Naive thymus-derived CD8-positive, alpha-beta T cell (primary cell): ENCODE results near the gene TMEM131. TPM values are rescaled to one million over a fixed set of nuclear protein-coding genes. Genes with fewer than 3 reads are reported as not detected.
"Not testable (repeated sequence)": the region's sequence is repeated elsewhere in the genome, so short reads cannot be mapped to it uniquely, and the experiment has no call there.

Source experiments
- ATAC-seq, 2 donors: fragments of 150-1000 bp; cut with Tn5 transposase in 1 of 2; sonication (Bioruptor Pico), chemical (Tn5 transposase) in 1 of 2; 1 replicate in 1 of 2; 2 replicates in 1 of 2; pipeline ENCODE4 v1.10.0; 2021; ENCODE audit warnings: mild to moderate bottlenecking in 2 of 2, moderate library complexity in 2 of 2
- POLR2A ChIA-PET: fragments of 350-600 bp; sonication (Branson Sonifier 250); formaldehyde crosslinking; loops from one replicate; lab custom pipeline; 2021; ENCODE audit warnings: antibody characterized with exemption; lab: Charles Lee
- DNase-seq, 10 donors: peaks; one replicate each; pipeline versions ENCODE4 v3.0.0 to v3.0.0-alpha.2; 2020 to 2022
- H3K27ac Mint-ChIP-seq, 10 donors: one replicate each; pipeline ENCODE4 v1.8.0; 2020 to 2022; ENCODE audit warnings: mild to moderate bottlenecking in 10 of 10, mixed read lengths in 10 of 10, moderate library complexity in 4 of 10, inconsistent platforms in 1 of 10
- H3K27me3 Mint-ChIP-seq, 5 donors: one replicate each; pipeline ENCODE4 v1.8.0; 2021 to 2022; ENCODE audit warnings: mixed read lengths in 5 of 5
- H3K36me3 Mint-ChIP-seq, 3 donors: one replicate each; pipeline ENCODE4 v1.8.0; 2020 to 2022; ENCODE audit warnings: mixed read lengths in 3 of 3, mild to moderate bottlenecking in 2 of 3, inconsistent platforms in 1 of 3
- H3K4me1 Mint-ChIP-seq, 4 donors: one replicate each; pipeline ENCODE4 v1.8.0; 2021 to 2022; ENCODE audit warnings: mixed read lengths in 4 of 4
- H3K4me3 Mint-ChIP-seq, 10 donors: one replicate each; pipeline ENCODE4 v1.8.0; 2020 to 2022; ENCODE audit warnings: mild to moderate bottlenecking in 10 of 10, mixed read lengths in 10 of 10, moderate library complexity in 6 of 10, inconsistent platforms in 1 of 10
- H3K9me3 Mint-ChIP-seq, 9 donors: one replicate each; pipeline ENCODE4 v1.8.0; 2020 to 2022; ENCODE audit warnings: mixed read lengths in 9 of 9, mild to moderate bottlenecking in 3 of 9, inconsistent platforms in 1 of 9, moderate library complexity in 1 of 9
- polyA plus RNA-seq, 3 donors: library from polyadenylated mRNA; unstranded; fragments of 300-500 nt; fragmentation: Illumina TruSeq; gene quantifications; one replicate each; pipeline ENCODE4 v1.2.3, GENCODE V29; 2021
- total RNA-seq, 8 experiments: library from RNA in 2 of 8; stranded (reverse) in 2 of 8; gene quantifications; one replicate each; pipeline ENCODE4 v1.2.3 and lab custom pipeline; 2021 to 2026

TMEM131 gene
- total and polyA plus RNA-seq, 5 experiments from 2014 or later, result 11.4 to 61.4 (median 18.1) TPM

DNA sequence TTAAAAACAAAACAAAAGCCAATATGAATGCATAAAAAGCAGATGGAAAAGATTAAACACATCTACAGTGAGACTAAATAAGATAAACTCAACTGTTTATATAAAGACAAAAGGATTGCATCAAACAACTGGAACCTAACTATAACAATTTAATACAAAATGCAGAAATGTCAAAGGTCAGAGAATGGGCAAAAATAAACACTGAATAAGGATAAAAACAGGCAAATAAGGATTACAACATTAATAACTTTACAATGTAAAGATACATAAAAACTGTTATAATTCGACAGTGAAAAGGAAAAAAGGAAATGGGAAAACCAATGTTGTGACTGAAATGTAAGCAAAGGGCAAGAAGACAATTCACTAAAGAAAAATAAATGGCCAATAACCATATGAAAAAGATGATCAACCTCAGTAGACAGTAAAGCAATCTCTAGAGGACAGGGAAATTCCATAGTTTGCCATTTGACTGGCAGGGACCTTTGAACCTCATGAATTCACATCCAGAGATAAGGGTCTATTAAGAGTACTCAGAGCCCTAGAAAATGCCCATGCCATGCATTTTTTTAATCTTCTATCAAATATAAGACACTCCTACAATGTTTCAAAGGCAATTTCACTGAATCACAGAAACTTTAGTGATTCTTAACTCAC lies 83.7 kb downstream of the TMEM131 start:
- Mint-ChIP-seq H3K27me3 (no peaks in the 10 kb centered on the region), H3K4me3 (no peak overlapping the region), H3K27ac (peak overlapping the region in 2 of 10 donors; percentile 1 to 8), H3K4me1 (peaks cover 15 to 75% (median 36%) of the 10 kb centered on the region in 4 donors), H3K36me3 (peaks cover 11 to 34% (median 26%) of the 10 kb centered on the region in 3 donors), H3K9me3 (no peaks in the 10 kb centered on the region)
- POLR2A ChIA-PET, result no interaction called here
- ATAC-seq (no peak), DNase-seq (no peak)

DNA sequence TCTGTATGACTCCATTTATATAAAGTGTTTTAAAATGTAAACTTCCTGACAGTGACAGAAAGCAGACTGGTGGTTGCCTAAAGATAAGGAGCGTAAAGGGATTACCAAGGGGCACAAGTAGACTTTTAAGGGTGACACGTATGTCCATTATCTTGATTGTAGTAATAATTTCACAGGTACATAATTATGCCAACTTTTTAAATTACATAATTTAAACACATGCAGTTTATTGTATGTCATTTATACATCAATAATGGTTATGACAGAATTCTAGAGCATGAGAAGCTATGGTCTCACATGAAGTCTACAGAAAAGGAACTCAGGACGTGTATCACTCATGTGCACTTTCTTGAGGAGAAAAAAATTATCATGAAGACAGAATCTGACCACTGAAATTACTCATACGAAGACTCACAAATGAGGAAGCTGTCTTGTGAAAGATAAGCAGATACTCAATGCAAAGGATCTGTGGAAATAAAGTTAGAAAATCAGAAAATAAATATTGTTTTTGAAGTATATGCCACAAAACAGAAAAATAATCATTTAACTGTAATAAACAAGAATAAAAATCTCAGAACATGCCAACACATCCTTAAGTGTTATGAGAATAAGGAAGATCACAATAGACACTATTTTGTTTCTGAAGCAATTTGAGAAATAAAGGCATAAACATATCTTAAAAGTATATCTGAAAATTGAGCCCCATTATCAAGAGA lies 84.4 kb downstream of the TMEM131 start:
- peaks cover 12 to 41% (median 33%) of the 10 kb centered on the region in 3 donors for H3K36me3 Mint-ChIP-seq
- H3K4me3 Mint-ChIP-seq, result peak overlapping the region in 1 of 10 donors; percentile 1
- peaks cover 15 to 72% (median 36%) of the 10 kb centered on the region in 4 donors for H3K4me1 Mint-ChIP-seq
- peak overlapping the region in 1 of 10 donors; percentile 8 for H3K27ac Mint-ChIP-seq
- POLR2A ChIA-PET, result interaction anchor here (0.6 kb wide), 1 partner anchor 213 kb away, joined by 3 read pairs; no protein-coding TSS in a partner anchor
- H3K27me3 Mint-ChIP-seq, result no peaks in the 10 kb centered on the region
- DNase-seq (no peak), ATAC-seq (no peak)
- no peaks in the 10 kb centered on the region for H3K9me3 Mint-ChIP-seq

DNA sequence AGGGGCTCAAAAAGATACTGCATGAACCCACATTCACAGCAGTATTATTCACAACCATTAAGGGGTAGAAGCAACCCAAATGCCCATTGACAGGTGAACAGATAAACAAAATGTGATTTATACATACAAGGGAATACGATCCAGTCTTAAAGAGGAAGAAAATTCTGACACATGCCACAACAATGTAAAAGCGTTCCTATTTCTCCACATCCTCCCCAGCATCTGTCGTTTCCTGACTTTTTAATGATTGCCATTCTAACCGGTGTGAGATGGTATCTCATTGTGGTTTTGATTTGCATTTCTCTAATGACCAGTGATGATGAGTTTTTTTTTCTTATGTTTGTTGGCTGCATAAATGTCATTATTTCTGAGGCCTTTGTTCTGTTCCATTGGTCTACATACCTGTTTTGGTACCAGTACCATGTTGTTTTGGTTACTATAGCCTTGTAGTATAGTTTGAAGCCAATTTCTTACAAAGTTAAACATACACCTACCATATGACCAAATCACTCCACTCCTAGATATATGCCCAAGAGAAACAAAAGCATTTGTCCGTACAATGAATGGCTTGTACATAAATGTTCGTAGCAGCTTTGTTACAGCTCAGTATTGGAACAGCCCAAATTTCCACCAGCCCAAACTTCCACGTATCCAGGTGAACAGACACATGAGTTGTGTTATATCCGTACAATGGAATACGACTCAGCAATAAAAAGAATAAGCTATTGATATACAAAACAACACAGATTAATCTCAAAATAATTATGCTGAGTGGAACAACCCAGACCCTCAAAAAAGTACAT lies 85.1 kb downstream of the TMEM131 start:
- POLR2A ChIA-PET, result interaction anchor here (0.6 kb wide), 1 partner anchor 213 kb away, joined by 3 read pairs; no protein-coding TSS in a partner anchor
- no peak for DNase-seq
- no peak overlapping the region for H3K4me3 Mint-ChIP-seq
- H3K9me3 Mint-ChIP-seq, result no peaks in the 10 kb centered on the region
- no peaks in the 10 kb centered on the region for H3K27me3 Mint-ChIP-seq
- H3K36me3 Mint-ChIP-seq, result peaks cover 18 to 46% (median 40%) of the 10 kb centered on the region in 3 donors
- no peak for ATAC-seq
- H3K27ac Mint-ChIP-seq, result peak overlapping the region in 1 of 10 donors; percentile 13
- peaks cover 18 to 70% (median 31%) of the 10 kb centered on the region in 4 donors for H3K4me1 Mint-ChIP-seq

DNA sequence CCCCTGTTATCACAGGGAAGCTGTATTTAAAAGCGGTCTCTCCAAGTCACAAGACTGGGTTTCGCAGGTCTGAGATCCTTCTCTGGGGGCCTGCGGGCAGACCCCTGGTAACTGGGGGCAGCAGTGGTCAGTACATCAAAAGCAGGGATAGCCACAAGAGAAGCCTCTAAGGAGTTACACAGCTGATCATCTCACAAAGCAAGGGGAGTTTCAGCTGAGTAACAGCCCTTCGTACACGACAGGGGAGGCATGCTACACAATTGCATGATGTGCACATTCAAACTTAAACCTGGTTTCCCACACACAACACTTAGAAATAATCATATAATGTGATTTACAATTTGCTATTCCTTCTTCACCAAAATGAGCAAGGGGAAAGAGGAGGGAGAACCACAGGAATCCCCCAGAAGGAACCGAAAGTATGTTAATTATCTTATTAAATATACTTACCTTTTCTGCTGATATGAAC lies 87.5 kb downstream of the TMEM131 start:
- H3K27ac Mint-ChIP-seq, result peak overlapping the region in 1 of 10 donors; percentile 5
- no peaks in the 10 kb centered on the region for H3K9me3 Mint-ChIP-seq
- H3K4me1 Mint-ChIP-seq, result peaks cover 10 to 48% (median 17%) of the 10 kb centered on the region in 4 donors
- H3K4me3 Mint-ChIP-seq, result peak overlapping the region in 1 of 10 donors; percentile 16
- no peak for DNase-seq
- peaks cover 24 to 60% (median 56%) of the 10 kb centered on the region in 3 donors for H3K36me3 Mint-ChIP-seq
- no peak for ATAC-seq
- H3K27me3 Mint-ChIP-seq, result no peaks in the 10 kb centered on the region
- POLR2A ChIA-PET, result no interaction called here

DNA sequence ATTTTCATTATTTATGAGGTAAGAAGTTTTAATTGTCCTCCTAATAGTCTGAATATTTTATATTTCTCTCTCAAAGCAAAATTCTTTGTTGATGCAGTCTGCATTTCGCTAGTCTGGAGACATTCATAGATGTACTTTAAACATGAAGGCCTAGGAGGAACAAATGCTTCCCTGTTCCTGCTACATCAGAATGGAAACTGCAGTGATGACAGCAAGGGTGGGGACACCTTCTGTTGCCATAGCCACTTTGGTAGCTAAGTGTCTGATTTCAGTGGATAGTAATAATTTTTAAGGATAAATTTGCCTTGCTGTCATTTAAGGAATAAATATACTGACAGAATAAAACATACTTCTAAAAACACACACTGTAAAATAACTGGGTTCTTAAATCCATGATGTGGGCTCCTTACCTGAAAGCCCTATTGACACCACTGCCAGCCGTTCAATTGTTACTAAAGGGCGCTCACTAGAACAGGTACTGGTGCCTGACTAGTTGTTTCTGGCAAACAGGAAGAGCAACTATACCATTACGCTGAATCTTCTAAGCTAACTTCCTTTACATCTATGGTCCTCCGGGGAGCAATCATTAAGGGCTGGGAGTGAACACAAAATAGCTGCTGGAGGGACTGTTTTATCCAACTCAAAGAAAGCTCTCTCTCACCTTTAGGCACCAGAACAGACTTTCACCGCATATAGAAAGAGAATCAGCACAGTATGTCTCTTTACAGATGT lies 88.2 kb downstream of the TMEM131 start:
- DNase-seq, result no peak
- Mint-ChIP-seq H3K9me3 (no peaks in the 10 kb centered on the region), H3K4me1 (peaks cover 3 to 44% (median 14%) of the 10 kb centered on the region in 4 donors), H3K4me3 (peak overlapping the region in 1 of 10 donors; percentile 39), H3K27me3 (no peaks in the 10 kb centered on the region), H3K36me3 (peaks cover 24 to 65% (median 63%) of the 10 kb centered on the region in 3 donors), H3K27ac (peak overlapping the region in 1 of 10 donors; percentile 5)
- no peak for ATAC-seq
- POLR2A ChIA-PET, result no interaction called here

DNA sequence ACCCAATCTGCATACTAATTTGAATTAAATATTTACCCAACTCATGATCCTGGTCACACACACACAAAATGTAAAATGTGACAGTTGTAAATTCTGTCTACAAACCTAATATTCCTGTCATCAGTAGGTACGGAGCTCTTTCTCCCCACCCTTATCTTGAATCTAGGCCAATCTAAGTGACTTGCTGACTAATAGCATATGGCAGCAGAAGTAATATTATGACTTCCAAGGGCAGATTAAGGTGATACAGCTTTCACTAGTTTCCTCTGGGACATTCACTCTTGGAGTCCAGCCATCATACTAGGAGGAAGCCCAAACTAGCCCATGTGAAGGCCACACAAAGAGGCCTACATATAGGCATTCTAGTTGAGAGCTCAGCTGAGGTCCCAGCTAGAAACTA lies 89.4 kb downstream of the TMEM131 start:
- Mint-ChIP-seq H3K36me3 (peaks cover 21 to 68% (median 60%) of the 10 kb centered on the region in 3 donors), H3K27me3 (no peaks in the 10 kb centered on the region), H3K27ac (no peak overlapping the region), H3K4me1 (peaks cover 0 to 32% (median 12%) of the 10 kb centered on the region in 4 donors), H3K4me3 (no peak overlapping the region), H3K9me3 (no peaks in the 10 kb centered on the region)
- DNase-seq, result no peak
- POLR2A ChIA-PET, result interaction anchor here (0.6 kb wide), 1 partner anchor 947 kb away, joined by 3 read pairs; no protein-coding TSS in a partner anchor
- no peak for ATAC-seq

DNA sequence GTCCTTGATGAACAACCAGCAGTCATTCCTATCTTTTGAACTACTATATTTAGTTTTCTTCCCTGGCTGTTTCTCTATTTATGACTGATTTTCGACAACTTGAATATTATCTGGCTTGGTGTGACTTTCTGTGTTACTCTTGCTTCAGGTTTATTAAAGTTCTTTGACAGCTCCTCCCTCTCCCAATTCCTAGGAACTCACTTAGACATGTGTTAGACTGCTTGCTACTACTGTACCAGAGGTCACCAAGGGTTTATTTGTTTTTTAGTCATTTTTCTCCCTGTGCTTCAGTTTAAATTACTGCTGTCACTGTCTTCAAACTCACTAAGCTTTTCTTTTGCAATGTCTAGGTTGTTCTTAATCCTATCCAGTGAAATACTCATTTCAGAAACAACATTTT lies 90.5 kb downstream of the TMEM131 start:
- H3K36me3 Mint-ChIP-seq, result peaks cover 13 to 64% (median 57%) of the 10 kb centered on the region in 3 donors
- no peak for DNase-seq
- H3K27me3 Mint-ChIP-seq, result no peaks in the 10 kb centered on the region
- H3K4me3 Mint-ChIP-seq, result no peak overlapping the region
- POLR2A ChIA-PET, result no interaction called here
- ATAC-seq, result no peak
- no peak overlapping the region for H3K27ac Mint-ChIP-seq
- no peaks in the 10 kb centered on the region for H3K9me3 Mint-ChIP-seq
- H3K4me1 Mint-ChIP-seq, result peaks cover 3 to 22% (median 12%) of the 10 kb centered on the region in 4 donors

DNA sequence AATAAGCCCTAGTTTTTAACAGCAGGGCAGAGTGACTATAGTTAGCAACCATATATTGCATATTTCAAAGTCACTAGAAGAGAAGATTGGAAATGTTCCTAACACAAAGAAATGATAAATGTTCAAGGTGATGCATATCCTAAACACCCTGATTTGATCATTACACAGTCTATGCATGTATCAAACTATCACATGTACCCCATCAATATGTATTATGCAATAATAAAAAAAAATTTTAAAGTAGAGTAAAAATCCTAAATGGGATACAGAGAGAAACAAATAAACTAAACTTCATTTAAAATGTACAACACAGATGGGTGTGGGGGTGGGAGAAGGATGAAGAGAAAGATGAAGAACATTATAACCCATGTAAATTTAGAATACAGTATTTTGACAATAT lies 93.9 kb downstream of the TMEM131 start:
- Mint-ChIP-seq H3K36me3 (peaks cover 18 to 61% (median 52%) of the 10 kb centered on the region in 3 donors), H3K4me3 (no peak overlapping the region), H3K27ac (no peak overlapping the region), H3K9me3 (no peaks in the 10 kb centered on the region), H3K4me1 (peaks cover 7 to 13% (median 9%) of the 10 kb centered on the region in 4 donors), H3K27me3 (no peaks in the 10 kb centered on the region)
- POLR2A ChIA-PET, result no interaction called here
- ATAC-seq (no peak), DNase-seq (no peak)

DNA sequence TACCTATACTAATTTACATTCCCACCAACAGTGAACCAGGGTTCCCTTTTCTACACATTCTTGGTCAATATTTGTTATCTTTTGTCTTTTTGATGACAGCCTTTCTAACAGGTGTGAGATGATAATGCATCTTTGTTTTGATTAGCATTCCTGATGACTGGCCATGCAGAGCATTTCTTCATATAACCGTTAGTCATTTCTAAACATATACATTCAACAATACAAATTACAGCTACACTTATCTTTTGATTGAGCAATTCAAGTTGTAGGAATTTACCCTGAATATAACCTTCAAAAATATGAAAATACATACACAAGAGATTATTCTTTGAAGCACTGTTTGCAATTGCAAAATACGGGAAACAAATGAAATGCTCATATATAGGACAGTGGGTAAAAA lies 94.9 kb downstream of the TMEM131 start:
- no peak for ATAC-seq
- Mint-ChIP-seq H3K4me3 (no peak overlapping the region), H3K27me3 (no peaks in the 10 kb centered on the region), H3K36me3 (peaks cover 22 to 60% (median 53%) of the 10 kb centered on the region in 3 donors), H3K4me1 (peaks cover 7 to 17% (median 9%) of the 10 kb centered on the region in 4 donors), H3K27ac (no peak overlapping the region), H3K9me3 (peaks cover 0 to 2% (median 0%) of the 10 kb centered on the region in 9 donors)
- DNase-seq, result no peak
- POLR2A ChIA-PET, result no interaction called here

DNA sequence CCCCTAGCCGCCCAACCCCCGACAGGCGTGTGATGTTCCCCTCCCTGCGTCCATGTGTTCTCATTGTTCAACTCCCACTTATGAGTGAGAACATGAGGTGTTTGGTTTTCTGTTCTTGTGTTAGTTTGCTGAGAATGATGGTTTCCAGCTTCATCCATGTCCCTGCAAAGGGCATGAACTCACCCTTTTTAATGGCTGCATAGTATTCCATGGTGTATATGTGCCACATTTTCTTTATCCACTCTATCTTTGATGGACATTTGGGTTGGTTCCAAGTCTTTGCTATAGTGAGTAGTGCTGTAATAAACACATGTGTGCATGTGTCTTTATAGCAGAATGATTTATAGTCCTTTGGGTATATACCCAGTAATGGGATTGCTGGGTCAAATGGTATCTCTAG lies 102.7 kb downstream of the TMEM131 start:
- H3K27ac Mint-ChIP-seq, ATAC-seq: not testable (repeated sequence)
- peaks cover 0 to 13% (median 2%) of the 10 kb centered on the region in 9 donors for H3K9me3 Mint-ChIP-seq

DNA sequence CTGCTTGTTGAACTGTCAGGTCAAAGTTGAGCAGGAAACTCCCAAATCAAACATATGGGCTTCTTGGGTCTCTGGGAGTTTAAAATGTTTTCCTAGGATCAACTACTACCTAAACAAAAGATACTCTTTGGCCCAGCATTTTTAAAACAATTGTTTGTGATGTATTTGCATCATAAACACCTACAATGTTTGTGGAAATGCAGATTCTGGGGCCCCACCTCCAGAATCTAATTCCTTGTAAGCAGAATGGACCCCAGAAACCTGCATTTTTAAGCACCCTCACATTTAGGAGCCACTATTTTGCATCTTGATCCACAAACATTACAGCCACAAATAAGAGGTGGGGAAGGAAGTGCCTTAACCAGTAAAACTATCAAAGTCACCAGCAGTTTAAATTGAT lies 104.1 kb downstream of the TMEM131 start:
- ATAC-seq (no peak), DNase-seq (no peak)
- POLR2A ChIA-PET, result no interaction called here
- H3K36me3 Mint-ChIP-seq, result peaks cover 32 to 51% (median 43%) of the 10 kb centered on the region in 3 donors
- peak overlapping the region in 1 of 10 donors; percentile 5 for H3K27ac Mint-ChIP-seq
- H3K4me3 Mint-ChIP-seq, result no peak overlapping the region
- no peaks in the 10 kb centered on the region for H3K27me3 Mint-ChIP-seq
- H3K9me3 Mint-ChIP-seq, result peaks cover 0 to 21% (median 12%) of the 10 kb centered on the region in 9 donors
- H3K4me1 Mint-ChIP-seq, result peaks cover 0 to 10% (median 1%) of the 10 kb centered on the region in 4 donors

More for the DNA sequence above, 102.7 kb downstream of the TMEM131 start:
- DNase-seq, H3K27me3 Mint-ChIP-seq, POLR2A ChIA-PET, H3K4me3 Mint-ChIP-seq, H3K4me1 Mint-ChIP-seq: not testable (repeated sequence)
- H3K36me3 Mint-ChIP-seq, result peaks cover 30 to 43% (median 36%) of the 10 kb centered on the region in 3 donors
